Activated T-cell treated with anti-CD3 and anti-CD28 coated beads, Interleukin-2, amount 50 U/mL, for 4 hours (primary cell): ENCODE results near the gene NRG3. TPM values are rescaled to one million over a fixed set of nuclear protein-coding genes. Genes with fewer than 3 reads are reported as not detected.
"Not testable (repeated sequence)": the region's sequence is repeated elsewhere in the genome, so short reads cannot be mapped to it uniquely, and the experiment has no call there.

Source experiments
- ATAC-seq, 2 donors: fragments of 200-7000 bp; cut with Tn5 transposase; one replicate each; pipeline ENCODE4 v1.10.0; 2021
- DNase-seq: peaks from one replicate; pipeline ENCODE4 v3.0.0-alpha.2; 2020
- H3K27me3 Mint-ChIP-seq: one replicate; pipeline ENCODE4 v1.8.0; 2021; ENCODE audit warnings: low read depth, mixed read lengths
- H3K36me3 Mint-ChIP-seq: one replicate; pipeline ENCODE4 v1.8.0; 2022; ENCODE audit warnings: mixed read lengths; ENCODE audit not compliant: insufficient read depth
- H3K4me1 Mint-ChIP-seq: one replicate; pipeline ENCODE4 v1.8.0; 2021; ENCODE audit warnings: low read depth, mixed read lengths
- H3K4me3 Mint-ChIP-seq: one replicate; pipeline ENCODE4 v1.8.0; 2021; ENCODE audit warnings: mild to moderate bottlenecking, moderate library complexity, mixed read lengths
- H3K9me3 Mint-ChIP-seq: one replicate; pipeline ENCODE4 v1.8.0; 2021; ENCODE audit warnings: mixed read lengths
- total RNA-seq, 3 donors: library from RNA; stranded (reverse); gene quantifications; one replicate each; pipeline ENCODE4 v1.2.1, GENCODE V29; 2021

Gene NRG3
- total RNA-seq, 3 donors from 2014 or later = not detected

DNA sequence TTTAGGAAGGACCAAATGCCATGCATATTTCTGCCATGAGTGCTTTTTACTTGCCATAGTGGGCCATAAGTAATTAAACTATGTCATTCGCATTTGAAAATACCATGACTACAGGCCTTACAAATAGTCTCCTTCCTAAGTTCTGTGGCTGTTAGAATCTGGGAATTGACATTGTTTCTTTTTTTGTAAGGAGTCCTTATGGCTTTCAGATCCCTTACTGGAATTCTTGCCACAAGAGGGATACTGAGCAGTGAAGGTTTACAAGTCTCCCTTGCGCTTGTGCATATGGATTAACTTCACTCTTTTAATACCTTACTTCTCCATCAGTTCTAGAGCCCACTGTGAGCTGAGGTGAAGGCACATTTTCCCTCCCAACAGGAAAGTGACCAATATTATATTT, 166.0 kb downstream of the NRG3 start:
- H3K27me3 Mint-ChIP-seq = no peaks in the 10 kb centered on the region
- no peak for ATAC-seq
- H3K4me1 Mint-ChIP-seq = no peaks in the 10 kb centered on the region
- peaks cover 2% of the 10 kb centered on the region for H3K9me3 Mint-ChIP-seq
- H3K36me3 Mint-ChIP-seq = no peaks in the 10 kb centered on the region
- no peak overlapping the region for H3K4me3 Mint-ChIP-seq
- no peak for DNase-seq

DNA sequence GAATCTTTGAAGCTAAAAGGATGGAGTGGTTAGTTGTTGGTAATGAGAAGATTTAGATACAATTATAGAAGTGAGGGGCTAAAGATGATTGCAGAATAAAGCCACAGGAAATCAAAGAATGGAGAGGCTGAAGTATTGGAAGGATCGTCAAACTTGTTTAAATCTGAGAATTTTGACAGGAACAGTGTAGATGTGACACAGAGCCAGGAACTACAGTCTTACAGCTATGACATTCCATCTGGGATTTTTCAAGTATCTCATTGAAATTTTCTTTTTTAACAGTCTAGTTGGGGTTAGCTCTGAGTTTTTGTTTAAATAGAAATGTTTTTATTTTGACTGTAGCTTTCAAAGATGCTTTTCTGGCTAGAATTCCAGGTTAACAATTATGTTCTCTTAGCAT, 181.4 kb downstream of the NRG3 start:
- H3K36me3 Mint-ChIP-seq = no peaks in the 10 kb centered on the region
- H3K9me3 Mint-ChIP-seq = peaks cover 7% of the 10 kb centered on the region
- H3K27me3 Mint-ChIP-seq = no peaks in the 10 kb centered on the region
- H3K4me3 Mint-ChIP-seq = no peak overlapping the region
- ATAC-seq = no peak
- no peaks in the 10 kb centered on the region for H3K4me1 Mint-ChIP-seq
- DNase-seq = no peak

DNA sequence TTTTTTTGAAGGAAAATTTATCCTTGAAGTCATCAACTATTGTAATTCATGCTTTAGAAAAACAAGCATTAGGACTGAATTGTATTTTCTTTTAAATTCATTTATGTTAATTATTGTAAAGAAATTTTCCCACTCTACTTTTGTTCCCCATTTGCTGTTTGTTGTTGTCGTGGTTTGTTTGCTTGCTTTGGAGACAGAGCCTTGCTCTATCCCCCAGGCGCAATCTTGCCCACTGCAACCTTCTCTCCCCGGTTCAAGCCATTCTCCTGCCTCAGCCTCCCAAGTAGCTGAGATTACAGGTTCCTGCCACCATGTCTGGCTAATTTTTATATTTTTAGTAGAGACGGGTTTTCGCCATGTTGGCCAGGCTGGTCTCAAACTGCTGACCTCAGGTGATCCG, 192.2 kb downstream of the NRG3 start:
- not testable (repeated sequence) for H3K27me3 Mint-ChIP-seq, ATAC-seq, H3K4me1 Mint-ChIP-seq, H3K4me3 Mint-ChIP-seq, H3K36me3 Mint-ChIP-seq, DNase-seq
- peaks cover 13% of the 10 kb centered on the region for H3K9me3 Mint-ChIP-seq

DNA sequence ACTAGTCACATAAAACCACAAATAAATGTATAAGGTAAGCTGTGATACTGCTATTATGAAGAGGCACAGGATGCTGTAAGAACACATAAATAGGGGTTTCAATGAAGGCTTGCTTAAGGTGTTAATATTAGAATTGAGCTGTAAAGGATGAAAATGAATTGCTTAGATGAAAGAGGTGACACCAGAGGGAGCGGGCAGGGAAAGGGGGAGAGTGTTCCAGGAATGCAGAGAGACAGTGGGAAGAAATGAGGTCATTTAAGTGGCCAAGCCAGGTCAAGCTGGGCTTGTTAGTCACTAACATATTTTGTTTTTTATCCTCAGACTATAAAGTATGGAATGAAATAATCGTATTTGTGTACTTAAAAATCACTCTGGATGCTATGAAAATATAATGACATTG, 193.5 kb downstream of the NRG3 start:
- Mint-ChIP-seq H3K4me1 (no peaks in the 10 kb centered on the region), H3K9me3 (peaks cover 11% of the 10 kb centered on the region), H3K27me3 (no peaks in the 10 kb centered on the region), H3K4me3 (no peak overlapping the region), H3K36me3 (no peaks in the 10 kb centered on the region)
- no peak for ATAC-seq
- DNase-seq = no peak

DNA sequence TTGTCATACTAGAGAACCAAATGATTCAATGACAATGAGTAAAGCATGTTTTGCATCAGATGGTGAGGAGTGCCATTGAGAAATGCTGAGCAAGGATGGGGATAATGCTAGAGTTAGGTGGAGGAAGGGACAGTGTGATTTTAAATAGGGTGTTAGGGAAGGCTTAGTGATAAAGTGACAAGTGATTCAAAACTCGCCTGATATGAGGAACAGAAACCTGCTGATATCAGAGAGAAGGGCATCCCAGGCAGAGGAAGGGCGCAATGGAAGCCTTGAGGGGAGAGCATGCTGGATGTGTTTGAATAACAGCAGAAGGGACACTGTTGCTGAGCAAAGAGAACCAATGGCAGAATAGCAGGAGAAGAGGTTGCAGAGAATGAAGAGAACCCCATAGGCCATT, 196.2 kb downstream of the NRG3 start:
- DNase-seq = no peak
- no peaks in the 10 kb centered on the region for H3K36me3 Mint-ChIP-seq
- H3K4me1 Mint-ChIP-seq = no peaks in the 10 kb centered on the region
- H3K9me3 Mint-ChIP-seq = peaks cover 9% of the 10 kb centered on the region
- H3K4me3 Mint-ChIP-seq = no peak overlapping the region
- ATAC-seq = no peak
- H3K27me3 Mint-ChIP-seq = no peaks in the 10 kb centered on the region

DNA sequence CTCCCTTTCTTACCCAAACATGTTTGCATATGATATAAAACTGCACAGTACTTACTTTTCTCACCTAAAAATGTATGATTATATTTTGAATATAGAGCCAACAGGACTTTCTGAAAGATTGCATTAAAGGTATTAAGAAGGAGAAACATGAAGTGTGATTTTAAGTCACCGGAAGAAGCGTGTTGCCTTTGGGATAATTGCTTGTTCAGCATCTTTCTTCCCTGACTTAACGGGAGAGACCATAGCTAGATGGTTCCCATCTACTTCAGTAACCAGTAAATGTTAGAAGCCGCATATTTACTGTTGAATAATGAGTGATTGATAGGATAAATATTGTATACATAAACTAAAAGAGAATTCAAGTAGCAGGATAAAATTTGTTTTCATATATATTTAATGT, 197.1 kb downstream of the NRG3 start:
- Mint-ChIP-seq H3K4me3 (no peak overlapping the region), H3K27me3 (no peaks in the 10 kb centered on the region), H3K4me1 (no peaks in the 10 kb centered on the region), H3K36me3 (no peaks in the 10 kb centered on the region), H3K9me3 (peaks cover 9% of the 10 kb centered on the region)
- DNase-seq (no peak), ATAC-seq (no peak)

DNA sequence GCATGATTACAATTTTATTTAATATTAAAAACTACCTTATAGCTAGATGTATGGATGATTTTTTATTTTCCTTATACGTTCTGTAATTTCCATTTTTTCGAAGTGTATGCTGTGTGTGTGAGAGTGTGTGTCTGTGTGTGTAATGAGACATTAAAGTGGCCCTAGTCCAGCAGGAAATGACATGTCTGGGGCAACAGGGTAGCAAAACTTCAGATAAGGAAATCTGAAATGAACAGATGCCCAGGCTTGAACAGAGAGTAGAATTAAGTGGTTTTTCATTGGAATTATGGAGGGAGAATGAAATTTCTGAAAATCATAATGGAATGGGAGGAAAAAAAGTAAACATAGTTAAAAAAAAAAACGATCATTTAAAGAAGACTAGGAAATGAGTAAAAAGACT, 200.6 kb downstream of the NRG3 start:
- DNase-seq (no peak), ATAC-seq (no peak)
- Mint-ChIP-seq H3K36me3 (no peaks in the 10 kb centered on the region), H3K9me3 (peaks cover 10% of the 10 kb centered on the region), H3K4me1 (no peaks in the 10 kb centered on the region), H3K4me3 (no peak overlapping the region), H3K27me3 (no peaks in the 10 kb centered on the region)

DNA sequence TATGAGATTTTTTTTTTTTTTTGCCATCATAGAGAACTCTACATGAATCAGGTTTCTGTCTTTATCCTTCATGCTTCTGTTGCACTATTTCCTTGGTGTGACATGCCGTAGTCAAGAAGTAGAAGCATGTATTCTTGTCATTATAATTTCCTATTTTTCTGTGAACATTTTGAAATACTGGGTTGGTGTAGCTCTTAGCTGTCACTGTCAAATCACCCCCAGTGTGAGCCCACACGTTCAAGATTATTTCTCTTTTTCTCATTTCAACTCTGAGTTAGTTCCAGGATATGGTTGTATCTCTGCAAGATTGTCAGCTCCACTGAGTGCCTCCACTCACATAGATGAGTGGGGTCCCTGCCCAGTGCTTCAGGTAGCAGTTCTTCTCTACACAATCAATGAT, 209.5 kb downstream of the NRG3 start:
- H3K36me3 Mint-ChIP-seq = no peaks in the 10 kb centered on the region
- H3K4me1 Mint-ChIP-seq = no peaks in the 10 kb centered on the region
- no peak for DNase-seq
- ATAC-seq = no peak
- no peaks in the 10 kb centered on the region for H3K27me3 Mint-ChIP-seq
- peaks cover 8% of the 10 kb centered on the region for H3K9me3 Mint-ChIP-seq
- no peak overlapping the region for H3K4me3 Mint-ChIP-seq

DNA sequence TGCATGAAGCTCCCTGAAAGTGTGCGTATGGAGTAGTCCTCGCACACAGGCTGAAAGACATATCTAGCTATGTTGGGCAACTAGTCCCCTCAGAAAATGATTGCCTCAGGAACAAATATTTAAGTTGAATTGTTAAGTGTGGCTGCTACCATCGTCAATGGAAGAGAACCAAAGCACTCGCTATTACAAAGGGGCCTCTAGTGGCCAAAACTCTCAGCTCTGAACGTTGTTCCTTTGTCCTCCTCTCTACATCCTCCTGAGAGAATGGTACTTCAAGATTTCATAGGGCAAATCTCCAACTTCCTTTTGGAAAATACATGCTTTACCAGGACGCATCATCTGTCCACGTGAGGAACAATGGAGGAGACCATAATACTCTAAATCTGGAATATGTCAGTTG, 209.9 kb downstream of the NRG3 start:
- Mint-ChIP-seq H3K9me3 (peaks cover 7% of the 10 kb centered on the region), H3K27me3 (no peaks in the 10 kb centered on the region), H3K4me3 (no peak overlapping the region), H3K36me3 (no peaks in the 10 kb centered on the region), H3K4me1 (no peaks in the 10 kb centered on the region)
- DNase-seq (no peak), ATAC-seq (no peak)

DNA sequence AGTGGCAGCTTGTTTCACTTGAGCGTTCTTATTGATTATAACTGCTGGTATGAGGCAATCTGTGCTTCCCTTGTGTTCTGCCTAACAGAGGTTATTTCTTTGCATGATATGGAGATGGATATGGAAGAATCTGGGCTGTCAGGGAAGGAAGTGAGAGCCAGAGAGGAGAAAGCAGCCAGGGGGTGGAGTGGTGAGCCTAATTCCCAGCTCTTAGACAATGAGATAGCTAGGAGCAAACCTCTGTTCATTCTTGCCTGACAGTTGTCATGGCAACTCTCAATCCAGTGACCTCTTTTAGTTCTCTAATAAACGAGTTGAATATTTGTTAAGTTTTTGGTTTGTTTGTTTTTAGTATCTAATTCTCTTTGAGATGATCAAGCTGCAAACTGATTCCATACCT, 214.3 kb downstream of the NRG3 start:
- DNase-seq (no peak), ATAC-seq (no peak)
- H3K27me3 Mint-ChIP-seq = no peaks in the 10 kb centered on the region
- H3K9me3 Mint-ChIP-seq = no peaks in the 10 kb centered on the region
- H3K36me3 Mint-ChIP-seq = no peaks in the 10 kb centered on the region
- no peak overlapping the region for H3K4me3 Mint-ChIP-seq
- H3K4me1 Mint-ChIP-seq = no peaks in the 10 kb centered on the region

DNA sequence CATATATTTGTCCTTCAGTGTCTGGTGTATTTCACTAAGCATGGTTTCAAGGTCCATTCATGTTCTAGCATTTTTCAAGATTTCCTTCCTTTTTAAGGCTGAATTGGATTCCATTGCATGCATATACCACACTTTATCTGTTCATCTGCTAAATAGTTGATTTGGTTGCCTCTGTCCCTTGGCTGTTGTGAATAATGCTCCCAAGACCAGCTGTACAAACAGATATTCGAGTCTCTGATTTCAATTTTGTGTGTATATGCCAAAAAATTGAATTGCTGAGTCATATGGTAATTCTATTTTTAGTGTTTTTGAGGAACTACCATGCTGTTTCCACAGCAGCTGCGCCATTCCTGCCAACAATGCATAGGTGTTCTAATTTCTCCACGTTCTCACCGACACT, 216.4 kb downstream of the NRG3 start:
- Mint-ChIP-seq H3K9me3 (peaks cover 3% of the 10 kb centered on the region), H3K27me3 (no peaks in the 10 kb centered on the region), H3K4me1 (no peaks in the 10 kb centered on the region), H3K4me3 (no peak overlapping the region), H3K36me3 (no peaks in the 10 kb centered on the region)
- ATAC-seq (no peak), DNase-seq (no peak)

DNA sequence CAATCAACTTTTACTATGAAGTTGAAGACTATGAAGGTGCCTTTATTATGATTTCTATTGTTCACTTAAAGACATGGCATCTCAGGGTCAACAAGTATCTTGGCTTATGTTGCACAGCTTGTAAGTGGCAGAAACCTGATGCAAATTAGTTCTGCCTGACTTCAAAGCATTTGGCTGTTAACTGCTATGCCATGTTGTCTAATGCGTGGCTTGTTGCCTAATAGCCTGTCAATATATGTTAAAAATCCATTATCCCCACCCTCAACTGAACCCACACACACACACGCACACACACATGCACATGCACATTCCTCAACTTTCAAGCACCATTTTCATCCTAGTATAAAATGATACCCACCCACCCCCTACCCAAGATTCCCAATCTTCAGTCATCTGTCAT, 217.1 kb downstream of the NRG3 start:
- ATAC-seq (no peak), DNase-seq (no peak)
- H3K36me3 Mint-ChIP-seq = no peaks in the 10 kb centered on the region
- no peaks in the 10 kb centered on the region for H3K27me3 Mint-ChIP-seq
- no peak overlapping the region for H3K4me3 Mint-ChIP-seq
- H3K9me3 Mint-ChIP-seq = peaks cover 3% of the 10 kb centered on the region
- no peaks in the 10 kb centered on the region for H3K4me1 Mint-ChIP-seq

DNA sequence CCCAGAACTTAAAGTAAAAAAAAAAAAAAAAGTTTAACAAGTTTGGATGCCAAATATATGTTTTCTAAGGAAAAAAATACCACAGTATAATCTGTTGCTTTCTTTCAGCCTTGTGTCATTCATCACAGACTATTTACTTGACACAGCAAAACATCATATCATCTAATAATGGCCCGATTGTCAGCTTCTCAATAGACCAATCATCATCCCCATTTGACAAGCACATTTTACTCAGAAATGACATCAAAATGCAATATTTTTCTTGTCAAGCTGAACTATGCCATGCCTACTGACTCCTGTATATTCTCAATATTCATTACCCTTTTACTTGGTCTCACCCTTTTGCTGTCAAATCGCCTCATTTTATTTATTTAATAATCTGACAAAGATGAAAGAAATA, 249.7 kb downstream of the NRG3 start:
- ATAC-seq (no peak), DNase-seq (no peak)
- no peaks in the 10 kb centered on the region for H3K4me1 Mint-ChIP-seq
- H3K9me3 Mint-ChIP-seq = peaks cover 4% of the 10 kb centered on the region
- no peaks in the 10 kb centered on the region for H3K36me3 Mint-ChIP-seq
- H3K4me3 Mint-ChIP-seq = no peak overlapping the region
- H3K27me3 Mint-ChIP-seq = no peaks in the 10 kb centered on the region

DNA sequence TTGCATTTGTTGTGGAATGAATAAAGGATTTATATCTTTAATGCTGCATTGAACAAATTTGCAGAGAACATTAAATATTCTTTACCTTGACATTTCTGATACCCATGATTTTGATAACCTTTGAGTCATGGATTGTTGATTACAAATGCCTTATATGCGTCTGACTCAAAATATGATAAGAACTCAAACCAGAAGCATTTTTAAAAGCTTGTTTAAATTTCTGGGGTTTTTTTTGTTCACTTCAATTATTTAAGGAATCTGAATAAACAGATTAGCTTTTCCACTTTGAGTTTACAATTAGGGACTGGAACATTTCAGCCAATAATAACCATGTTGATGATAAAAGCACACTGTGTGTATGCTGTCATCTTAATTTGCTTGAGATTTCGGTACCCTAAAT, 253.5 kb downstream of the NRG3 start:
- Mint-ChIP-seq H3K27me3 (no peaks in the 10 kb centered on the region), H3K9me3 (peaks cover 8% of the 10 kb centered on the region), H3K36me3 (no peaks in the 10 kb centered on the region), H3K4me1 (no peaks in the 10 kb centered on the region), H3K4me3 (no peak overlapping the region)
- DNase-seq = no peak
- ATAC-seq = no peak

DNA sequence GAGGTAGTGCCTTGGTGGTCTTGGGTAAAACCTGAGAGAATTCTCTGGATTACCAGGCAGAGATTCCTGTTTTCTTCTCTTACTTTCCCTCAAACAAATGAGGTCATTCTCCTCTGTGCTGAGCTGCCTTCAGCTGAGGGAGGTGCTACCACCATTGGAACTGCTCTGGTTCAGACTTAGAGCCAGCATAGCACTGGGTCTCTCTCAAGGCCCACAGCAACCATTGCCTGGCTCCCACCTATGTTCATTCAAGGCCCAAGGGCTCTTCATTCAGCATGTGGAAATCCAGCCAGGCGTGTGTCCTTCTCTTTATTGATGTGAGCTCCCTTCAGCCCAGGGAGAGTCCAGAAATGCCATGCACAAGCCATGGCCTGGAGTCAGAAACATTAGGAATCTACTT, 261.1 kb downstream of the NRG3 start:
- no peak for DNase-seq
- ATAC-seq = no peak
- Mint-ChIP-seq H3K36me3 (no peaks in the 10 kb centered on the region), H3K27me3 (no peaks in the 10 kb centered on the region), H3K4me3 (no peak overlapping the region), H3K4me1 (no peaks in the 10 kb centered on the region), H3K9me3 (peaks cover 13% of the 10 kb centered on the region)

DNA sequence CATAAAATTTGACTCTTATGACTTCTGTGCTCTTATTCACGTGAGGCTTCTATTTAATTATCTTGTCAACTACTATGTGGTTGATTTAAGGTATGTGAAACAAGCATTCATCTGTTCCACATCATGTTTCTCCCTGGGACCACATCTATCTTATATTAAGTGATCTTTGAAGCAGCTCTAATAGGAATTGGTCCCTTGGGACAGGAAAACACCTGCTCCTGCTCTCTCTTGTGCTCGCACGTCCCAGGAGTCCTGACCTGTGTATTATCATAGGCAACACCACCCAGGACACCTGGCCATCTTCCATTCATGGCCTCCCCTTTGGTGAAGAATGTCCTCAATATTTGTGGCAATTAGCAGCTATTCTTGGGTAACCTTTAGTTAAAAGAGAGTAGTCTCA, 269.2 kb downstream of the NRG3 start:
- Mint-ChIP-seq H3K27me3 (no peaks in the 10 kb centered on the region), H3K4me3 (no peak overlapping the region)
- no peak for ATAC-seq

More for the DNA sequence above, 269.2 kb downstream of the NRG3 start:
- Mint-ChIP-seq H3K36me3 (no peaks in the 10 kb centered on the region), H3K4me1 (no peaks in the 10 kb centered on the region), H3K9me3 (peaks cover 3% of the 10 kb centered on the region)
- DNase-seq = no peak
